Upper lobe of right lung (tissue), 1 donor: ENCODE data around the gene DNAH12. TPM values are rescaled to one million over a fixed set of nuclear protein-coding genes. Genes with fewer than 3 reads are reported as not detected.
"Not testable (repeated sequence)": the region's sequence is repeated elsewhere in the genome, so short reads cannot be mapped to it uniquely, and the experiment has no call there.

Experiments
- ATAC-seq: fragments of 200-7000 bp; cut with Tn5 transposase; one replicate; pipeline ENCODE4 v1.9.1; 2020; ENCODE audit warnings: mild to moderate bottlenecking, moderate library complexity
- DNase-seq: peaks from one replicate; pipeline ENCODE4 v3.0.0-alpha.2; 2020
- H3K27ac ChIP-seq: fragments of 200-600 bp; one replicate; pipeline ENCODE4 v1.8.0; 2022
- H3K27me3 ChIP-seq: fragments of 200-600 bp; one replicate; pipeline ENCODE4 v1.8.0; 2022; ENCODE audit warnings: mild to moderate bottlenecking
- H3K36me3 ChIP-seq: fragments of 200-600 bp; one replicate; pipeline ENCODE4 v1.8.0; 2022
- H3K4me1 ChIP-seq: fragments of 200-600 bp; one replicate; pipeline ENCODE4 v1.8.0; 2022
- H3K4me3 ChIP-seq: fragments of 200-600 bp; one replicate; pipeline ENCODE4 v1.8.0; 2022; ENCODE audit warnings: mild to moderate bottlenecking
- H3K9me3 ChIP-seq: fragments of 200-600 bp; one replicate; pipeline ENCODE4 v1.8.0; 2022
- CTCF ChIP-seq: fragments of 200-600 bp; IDR thresholded peaks from one replicate; pipeline ENCODE4 v1.8.0; 2022; ENCODE audit warnings: antibody characterized with exemption
- intact Hi-C: fragments of 100-400 bp; cut with DNase I; formaldehyde crosslinking; loops from one replicate; pipeline ENCODE4 v1.11.0; 2022
- total RNA-seq: library from RNA; stranded (reverse); fragmentation: NEBNext Ultra II Directional; extraction: Animal tissue kit (Norgen Biotek cat#: 25700); gene quantifications from one replicate; pipeline ENCODE4 v1.2.1, GENCODE V29; 2021
- donor health status: DM: no; HTN: yes; CAD: no; lungs with severe emphysema.

Gene DNAH12
- total RNA-seq, 1 donor from 2014 or later = 0.52 TPM

- DNase-seq (no peak), ATAC-seq (no peak)
- no peak overlapping the region for H3K4me3 ChIP-seq
- TF ChIP-seq CTCF = no peak
- H3K27me3 ChIP-seq = no peaks in the 10 kb centered on the region
- H3K27ac ChIP-seq = no peak overlapping the region
- H3K4me1 ChIP-seq = no peaks in the 10 kb centered on the region
- H3K9me3 ChIP-seq = no peaks in the 10 kb centered on the region
- intact Hi-C loops = no loop called here
- H3K36me3 ChIP-seq = no peaks in the 10 kb centered on the region
These were observed 189.4 kb downstream of the DNAH12 start for GRCh38 chr3:57354768-57355167.

- DNase-seq (no peak), ATAC-seq (no peak)
- no peaks in the 10 kb centered on the region for H3K4me1 ChIP-seq
- TF ChIP-seq CTCF = no peak
- intact Hi-C loops = no loop called here
- H3K36me3 ChIP-seq = no peaks in the 10 kb centered on the region
- H3K27ac ChIP-seq = no peak overlapping the region
- H3K4me3 ChIP-seq = no peak overlapping the region
- no peaks in the 10 kb centered on the region for H3K27me3 ChIP-seq
- H3K9me3 ChIP-seq = no peaks in the 10 kb centered on the region
These were observed 193.9 kb downstream of the DNAH12 start for GRCh38 chr3:57350271-57350670.

- intact Hi-C loops, DNase-seq, H3K36me3 ChIP-seq, ATAC-seq, H3K27me3 ChIP-seq, H3K4me3 ChIP-seq, H3K9me3 ChIP-seq, H3K27ac ChIP-seq, H3K4me1 ChIP-seq: not testable (repeated sequence)
These were observed 205.0 kb downstream of the DNAH12 start for GRCh38 chr3:57339071-57339642.

GRCh38 chr3:57338272-57339070 lies 205.7 kb downstream of the DNAH12 start:
- H3K27ac ChIP-seq, H3K4me1 ChIP-seq, H3K9me3 ChIP-seq, H3K4me3 ChIP-seq, DNase-seq, H3K27me3 ChIP-seq, H3K36me3 ChIP-seq, ATAC-seq, intact Hi-C loops: not testable (repeated sequence)

- Histone ChIP-seq H3K27ac (no peak overlapping the region), H3K27me3 (no peaks in the 10 kb centered on the region), H3K4me1 (no peaks in the 10 kb centered on the region), H3K36me3 (no peaks in the 10 kb centered on the region), H3K9me3 (no peaks in the 10 kb centered on the region), H3K4me3 (no peak overlapping the region)
- ATAC-seq (no peak), DNase-seq (no peak)
- TF ChIP-seq CTCF = no peak
- intact Hi-C loops = no loop called here
These were observed 208.7 kb downstream of the DNAH12 start for GRCh38 chr3:57335283-57335938.

- Histone ChIP-seq H3K36me3 (no peaks in the 10 kb centered on the region), H3K4me3 (no peak overlapping the region), H3K27me3 (no peaks in the 10 kb centered on the region), H3K4me1 (no peaks in the 10 kb centered on the region), H3K9me3 (no peaks in the 10 kb centered on the region), H3K27ac (no peak overlapping the region)
- intact Hi-C loops = no loop called here
- ATAC-seq (no peak), DNase-seq (no peak)
- TF ChIP-seq CTCF = no peak
These were observed 213.0 kb downstream of the DNAH12 start for GRCh38 chr3:57331078-57331610.

GRCh38 chr3:57326498-57326897 lies 217.6 kb downstream of the DNAH12 start:
- not testable (repeated sequence) for ATAC-seq, H3K4me3 ChIP-seq

More at GRCh38 chr3:57326498-57326897, 217.6 kb downstream of the DNAH12 start:
- H3K4me1 ChIP-seq, H3K27me3 ChIP-seq, DNase-seq, H3K27ac ChIP-seq, H3K9me3 ChIP-seq, H3K36me3 ChIP-seq, intact Hi-C loops: not testable (repeated sequence)
